HG03039 (cell line): ENCODE data around the gene GBP6.
A peak's percentile ranks its signal among the peaks of the same experiment; 100 is the strongest.
"Not testable (repeated sequence)": the region's sequence is repeated elsewhere in the genome, so short reads cannot be mapped to it uniquely, and the experiment has no call there.

Source experiments
- ATAC-seq: cut with Tn5 transposase; IDR thresholded peaks from one replicate; pipeline ENCODE4 v1.9.1; 2021; ENCODE audit warnings: mild to moderate bottlenecking, moderate library complexity; ENCODE audit not compliant: unreplicated experiment

GBP6 gene

GRCh38 chr1:89363638-89364536, at the start of gene GBP6:
Gene GBP6, plus strand, starts transcription at chr1:89364059. Its CDS starts 4,493 bp downstream, at chr1:89368552.
- ATAC-seq: no peak

GRCh38 chr1:89322402-89322801, 41.5 kb upstream of the GBP6 start:
- no peak for ATAC-seq

- no peak for ATAC-seq
Observed at GRCh38 chr1:89331890-89332289, 32.0 kb upstream of the GBP6 start.

GRCh38 chr1:89332461-89332860, 31.4 kb upstream of the GBP6 start:
- ATAC-seq: no peak

GRCh38 chr1:89335486-89335885, 28.4 kb upstream of the GBP6 start:
- ATAC-seq: no peak

- no peak for ATAC-seq
Observed at GRCh38 chr1:89337903-89338302, 26.0 kb upstream of the GBP6 start.

- ATAC-seq: no peak
Observed at GRCh38 chr1:89339039-89339438, 24.8 kb upstream of the GBP6 start.

GRCh38 chr1:89345479-89345878, 18.4 kb upstream of the GBP6 start:
- not testable (repeated sequence) for ATAC-seq

GRCh38 chr1:89347296-89347695, 16.6 kb upstream of the GBP6 start:
- ATAC-seq: no peak

- no peak for ATAC-seq
Observed at GRCh38 chr1:89350298-89350697, 13.6 kb upstream of the GBP6 start.

- ATAC-seq: no peak
Observed at GRCh38 chr1:89351597-89352311, 12.1 kb upstream of the GBP6 start.

GRCh38 chr1:89352421-89352820, 11.4 kb upstream of the GBP6 start:
- ATAC-seq: no peak

GRCh38 chr1:89354205-89354604, 9.7 kb upstream of the GBP6 start:
- ATAC-seq: no peak

GRCh38 chr1:89355056-89355455, 8.8 kb upstream of the GBP6 start:
- ATAC-seq: no peak

- no peak for ATAC-seq
Observed at GRCh38 chr1:89356658-89357400, 7.0 kb upstream of the GBP6 start.

GRCh38 chr1:89358287-89358893, 5.5 kb upstream of the GBP6 start:
- ATAC-seq: peak; percentile 60

GRCh38 chr1:89360716-89361115, 3.1 kb upstream of the GBP6 start:
- no peak for ATAC-seq

GRCh38 chr1:89361681-89362080, 2.2 kb upstream of the GBP6 start:
- no peak for ATAC-seq

- peak; percentile 81 for ATAC-seq
Observed at GRCh38 chr1:89363196-89363595, 663 bp upstream of the GBP6 start.

- no peak for ATAC-seq
Observed at GRCh38 chr1:89364954-89365550, 1.2 kb downstream of the GBP6 start.

- no peak for ATAC-seq
Observed at GRCh38 chr1:89367221-89367620, 3.4 kb downstream of the GBP6 start.
